Measurements from ENCODE around the gene GP5.

The GP5 gene

DNA sequence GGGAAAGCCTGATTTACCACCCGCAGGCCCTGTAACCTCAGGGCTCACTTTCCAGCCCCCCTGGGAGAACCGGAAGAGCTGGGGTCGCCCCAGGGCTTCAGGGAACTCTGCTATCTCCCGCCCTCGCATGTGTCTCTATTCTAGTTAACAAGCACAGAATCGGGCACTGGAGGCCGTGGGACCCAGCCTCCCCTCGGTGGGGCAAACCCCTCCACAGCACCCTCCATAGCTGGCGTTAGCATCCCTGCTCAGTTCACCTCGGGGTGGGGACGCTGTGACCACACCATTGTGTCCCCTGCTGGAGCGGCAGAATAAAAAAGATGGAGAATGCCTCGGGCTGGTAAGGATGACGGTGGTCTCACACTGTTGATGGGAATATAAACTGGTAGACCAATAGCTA, 26.0 kb downstream of the GP5 start:
- peaks cover 10% of the 10 kb centered on the region for H3K4me1 ChIP-seq (ENCODE audit: low read length)

DNA sequence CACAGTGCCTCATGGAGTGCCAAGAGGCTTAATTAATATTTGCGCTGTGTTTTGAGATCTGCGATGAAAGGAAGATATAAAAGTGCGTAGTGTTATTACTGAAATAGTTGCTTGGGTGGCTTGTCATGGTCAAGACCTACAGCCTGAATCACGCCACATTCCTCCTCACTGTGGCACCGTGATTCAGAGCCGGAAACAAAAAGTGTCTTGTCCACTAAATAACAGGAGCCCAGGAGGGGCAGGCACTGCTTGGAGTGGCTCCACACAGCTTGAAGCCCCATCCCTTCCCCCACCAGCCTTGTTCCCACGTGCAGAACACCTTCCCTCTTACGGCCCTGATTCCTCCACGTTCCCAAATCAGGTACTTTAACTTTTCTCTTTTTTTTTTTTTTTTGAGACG, 28.3 kb downstream of the GP5 start:
- no peaks in the 10 kb centered on the region for H3K79me2 ChIP-seq (ENCODE audit: low read length)
- H3K4me3 ChIP-seq (ENCODE audit: low read length): no peak overlapping the region
- no peak overlapping the region for H3K27ac ChIP-seq (ENCODE audit: low read length)
- no peak overlapping the region for H3K9ac ChIP-seq (ENCODE audit: low read length)
- H2AFZ ChIP-seq (ENCODE audit: low read depth, low read length): no peak overlapping the region
- TF ChIP-seq EZH2phosphoT487 (IDR thresholded peaks at IDR 0.05; ENCODE audit: low read depth): no peak
- TF ChIP-seq, protein P1, sequence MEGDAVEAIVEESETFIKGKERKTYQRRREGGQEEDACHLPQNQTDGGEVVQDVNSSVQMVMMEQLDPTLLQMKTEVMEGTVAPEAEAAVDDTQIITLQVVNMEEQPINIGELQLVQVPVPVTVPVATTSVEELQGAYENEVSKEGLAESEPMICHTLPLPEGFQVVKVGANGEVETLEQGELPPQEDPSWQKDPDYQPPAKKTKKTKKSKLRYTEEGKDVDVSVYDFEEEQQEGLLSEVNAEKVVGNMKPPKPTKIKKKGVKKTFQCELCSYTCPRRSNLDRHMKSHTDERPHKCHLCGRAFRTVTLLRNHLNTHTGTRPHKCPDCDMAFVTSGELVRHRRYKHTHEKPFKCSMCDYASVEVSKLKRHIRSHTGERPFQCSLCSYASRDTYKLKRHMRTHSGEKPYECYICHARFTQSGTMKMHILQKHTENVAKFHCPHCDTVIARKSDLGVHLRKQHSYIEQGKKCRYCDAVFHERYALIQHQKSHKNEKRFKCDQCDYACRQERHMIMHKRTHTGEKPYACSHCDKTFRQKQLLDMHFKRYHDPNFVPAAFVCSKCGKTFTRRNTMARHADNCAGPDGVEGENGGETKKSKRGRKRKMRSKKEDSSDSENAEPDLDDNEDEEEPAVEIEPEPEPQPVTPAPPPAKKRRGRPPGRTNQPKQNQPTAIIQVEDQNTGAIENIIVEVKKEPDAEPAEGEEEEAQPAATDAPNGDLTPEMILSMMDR (IDR thresholded peaks at IDR 0.05; ENCODE audit: low read depth, low read length): no peak
- peaks cover 28% of the 10 kb centered on the region for H3K27me3 ChIP-seq (ENCODE audit: low read depth, low read length)
- no peak overlapping the region for H3K4me2 ChIP-seq (ENCODE audit: low read length)
- H3K4me1 ChIP-seq (ENCODE audit: low read length): peaks cover 10% of the 10 kb centered on the region
- H3K9me3 ChIP-seq (ENCODE audit: insufficient read depth, low read length): no peaks in the 10 kb centered on the region
- no peaks in the 10 kb centered on the region for H4K20me1 ChIP-seq (ENCODE audit: insufficient read depth, low read length)
- H3K36me3 ChIP-seq (replicated peaks; ENCODE audit: low read depth, low read length): no peaks in the 10 kb centered on the region

More for the DNA sequence above, 26.0 kb downstream of the GP5 start:
- Histone ChIP-seq H3K79me2 (ENCODE audit: low read length) (no peaks in the 10 kb centered on the region), H2AFZ (ENCODE audit: low read depth, low read length) (no peak overlapping the region), H3K36me3 (replicated peaks; ENCODE audit: low read depth, low read length) (no peaks in the 10 kb centered on the region), H3K4me3 (ENCODE audit: low read length) (no peak overlapping the region), H3K9ac (ENCODE audit: low read length) (no peak overlapping the region), H4K20me1 (ENCODE audit: insufficient read depth, low read length) (no peaks in the 10 kb centered on the region), H3K27ac (ENCODE audit: low read length) (no peak overlapping the region), H3K9me3 (ENCODE audit: insufficient read depth, low read length) (no peaks in the 10 kb centered on the region), H3K27me3 (ENCODE audit: low read depth, low read length) (peaks cover 32% of the 10 kb centered on the region), H3K4me2 (ENCODE audit: low read length) (no peak overlapping the region)
- TF ChIP-seq, protein P1 (IDR thresholded peaks at IDR 0.05; ENCODE audit: low read depth, low read length): no peak
- TF ChIP-seq EZH2phosphoT487 (IDR thresholded peaks at IDR 0.05; ENCODE audit: low read depth): no peak

DNA sequence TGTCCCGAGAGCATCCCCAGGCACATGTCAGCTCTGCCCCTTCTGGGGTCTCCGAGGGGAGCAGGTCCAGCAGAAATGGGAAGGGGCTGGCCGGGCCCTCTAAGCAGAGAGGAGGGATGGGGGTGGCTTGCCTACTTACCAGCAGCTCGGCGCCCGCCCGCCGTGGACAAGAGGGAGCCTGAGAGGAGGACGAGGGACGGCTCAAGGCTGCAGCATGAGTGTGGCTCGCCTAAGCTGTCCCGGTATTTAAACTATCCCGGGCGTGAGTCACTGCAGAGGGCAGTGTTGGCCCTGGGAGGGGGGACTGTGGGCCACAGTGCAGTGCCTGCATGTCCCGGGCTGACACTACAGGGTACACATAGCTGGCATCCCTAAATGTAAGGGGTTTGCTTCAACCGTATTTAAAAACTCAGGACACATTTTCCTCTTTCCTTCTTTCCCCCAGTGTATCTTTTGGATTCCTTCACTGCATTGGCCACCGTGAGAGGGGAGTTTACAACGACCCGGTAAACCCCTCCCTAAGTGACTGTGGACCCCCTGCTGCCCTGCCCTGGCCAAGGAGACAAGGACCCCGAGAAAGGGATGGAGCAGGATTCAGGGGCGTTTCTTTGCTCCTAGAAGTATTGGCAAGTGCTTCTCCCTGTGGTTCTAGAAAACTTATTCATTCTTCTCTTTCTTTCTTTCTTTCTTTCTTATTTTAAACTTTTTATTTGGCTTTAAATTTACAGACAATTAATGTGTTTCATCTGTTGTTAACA, 29.4 kb downstream of the GP5 start, which contains the start of gene LRRC15:
TSS of gene LRRC15 (minus strand) at position 222 of the 758 bp plus-strand sequence. CDS start 8,700 bp downstream, outside the sequence.
- H2AFZ ChIP-seq (ENCODE audit: low read depth, low read length): no peak within 1 kb of the TSS
- H3K9ac ChIP-seq (ENCODE audit: low read length): no peak within 1 kb of the TSS
- H3K36me3 ChIP-seq (replicated peaks; ENCODE audit: low read depth, low read length): no peaks in the 10 kb centered on the region
- no peaks in the 10 kb centered on the region for H3K79me2 ChIP-seq (ENCODE audit: low read length)
- peaks cover 10% of the 10 kb centered on the region for H3K4me1 ChIP-seq (ENCODE audit: low read length)
- H3K27me3 ChIP-seq (ENCODE audit: low read depth, low read length): peaks cover 28% of the 10 kb centered on the region
- H4K20me1 ChIP-seq (ENCODE audit: insufficient read depth, low read length): no peaks in the 10 kb centered on the region
- H3K4me2 ChIP-seq (ENCODE audit: low read length): no peak within 1 kb of the TSS
- no peak within 1 kb of the TSS for H3K4me3 ChIP-seq (ENCODE audit: low read length)
- TF ChIP-seq EZH2phosphoT487 (IDR thresholded peaks at IDR 0.05; ENCODE audit: low read depth): no peak
- TF ChIP-seq, protein P1 (IDR thresholded peaks at IDR 0.05; ENCODE audit: low read depth, low read length): no peak
- no peak within 1 kb of the TSS for H3K27ac ChIP-seq (ENCODE audit: low read length)
- no peaks in the 10 kb centered on the region for H3K9me3 ChIP-seq (ENCODE audit: insufficient read depth, low read length)

GRCh38 chr3:194368918-194369317, 30.1 kb downstream of the GP5 start:
- Histone ChIP-seq H3K36me3 (replicated peaks; ENCODE audit: low read depth, low read length) (no peaks in the 10 kb centered on the region), H3K27me3 (ENCODE audit: low read depth, low read length) (peaks cover 35% of the 10 kb centered on the region), H3K4me3 (ENCODE audit: low read length) (no peak overlapping the region), H4K20me1 (ENCODE audit: insufficient read depth, low read length) (no peaks in the 10 kb centered on the region), H3K27ac (ENCODE audit: low read length) (no peak overlapping the region), H3K9me3 (ENCODE audit: insufficient read depth, low read length) (no peaks in the 10 kb centered on the region), H2AFZ (ENCODE audit: low read depth, low read length) (no peak overlapping the region), H3K4me2 (ENCODE audit: low read length) (no peak overlapping the region), H3K79me2 (ENCODE audit: low read length) (no peaks in the 10 kb centered on the region), H3K9ac (ENCODE audit: low read length) (no peak overlapping the region), H3K4me1 (ENCODE audit: low read length) (peaks cover 10% of the 10 kb centered on the region)
- TF ChIP-seq, protein P1 (IDR thresholded peaks at IDR 0.05; ENCODE audit: low read depth, low read length): no peak
- no peak for TF ChIP-seq EZH2phosphoT487 (IDR thresholded peaks at IDR 0.05; ENCODE audit: low read depth)
